ENCODE results near the gene LRPPRC.

GRCh38 chr2:43855292-43855691 lies 140.5 kb downstream of the LRPPRC start:
- TF ChIP-seq ZNF462 (CRISPR knock-in tag; IDR thresholded peaks at IDR 0.05) (no peak), POLR2AphosphoS5 (IDR thresholded peaks at IDR 0.05; ENCODE audit: low read depth) (no peak), ZNF114 (CRISPR knock-in tag; IDR thresholded peaks at IDR 0.05) (no peak), EZH2 (IDR thresholded peaks at IDR 0.05; ENCODE audit: low read depth, unreplicated experiment) (no peak), NANOG (IDR thresholded peaks at IDR 0.05; ENCODE audit: borderline replicate concordance) (no peak), JUNB (IDR thresholded peaks at IDR 0.05; ENCODE audit: unreplicated experiment) (no peak), EZH2phosphoT487 (IDR thresholded peaks at IDR 0.05; ENCODE audit: unreplicated experiment) (no peak)
- TF ChIP-seq, protein P1, sequence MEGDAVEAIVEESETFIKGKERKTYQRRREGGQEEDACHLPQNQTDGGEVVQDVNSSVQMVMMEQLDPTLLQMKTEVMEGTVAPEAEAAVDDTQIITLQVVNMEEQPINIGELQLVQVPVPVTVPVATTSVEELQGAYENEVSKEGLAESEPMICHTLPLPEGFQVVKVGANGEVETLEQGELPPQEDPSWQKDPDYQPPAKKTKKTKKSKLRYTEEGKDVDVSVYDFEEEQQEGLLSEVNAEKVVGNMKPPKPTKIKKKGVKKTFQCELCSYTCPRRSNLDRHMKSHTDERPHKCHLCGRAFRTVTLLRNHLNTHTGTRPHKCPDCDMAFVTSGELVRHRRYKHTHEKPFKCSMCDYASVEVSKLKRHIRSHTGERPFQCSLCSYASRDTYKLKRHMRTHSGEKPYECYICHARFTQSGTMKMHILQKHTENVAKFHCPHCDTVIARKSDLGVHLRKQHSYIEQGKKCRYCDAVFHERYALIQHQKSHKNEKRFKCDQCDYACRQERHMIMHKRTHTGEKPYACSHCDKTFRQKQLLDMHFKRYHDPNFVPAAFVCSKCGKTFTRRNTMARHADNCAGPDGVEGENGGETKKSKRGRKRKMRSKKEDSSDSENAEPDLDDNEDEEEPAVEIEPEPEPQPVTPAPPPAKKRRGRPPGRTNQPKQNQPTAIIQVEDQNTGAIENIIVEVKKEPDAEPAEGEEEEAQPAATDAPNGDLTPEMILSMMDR (conservative IDR thresholded peaks at IDR 0.05; ENCODE audit: low read depth in 2 of 2) = no peak
- TF ChIP-seq, protein P2, sequence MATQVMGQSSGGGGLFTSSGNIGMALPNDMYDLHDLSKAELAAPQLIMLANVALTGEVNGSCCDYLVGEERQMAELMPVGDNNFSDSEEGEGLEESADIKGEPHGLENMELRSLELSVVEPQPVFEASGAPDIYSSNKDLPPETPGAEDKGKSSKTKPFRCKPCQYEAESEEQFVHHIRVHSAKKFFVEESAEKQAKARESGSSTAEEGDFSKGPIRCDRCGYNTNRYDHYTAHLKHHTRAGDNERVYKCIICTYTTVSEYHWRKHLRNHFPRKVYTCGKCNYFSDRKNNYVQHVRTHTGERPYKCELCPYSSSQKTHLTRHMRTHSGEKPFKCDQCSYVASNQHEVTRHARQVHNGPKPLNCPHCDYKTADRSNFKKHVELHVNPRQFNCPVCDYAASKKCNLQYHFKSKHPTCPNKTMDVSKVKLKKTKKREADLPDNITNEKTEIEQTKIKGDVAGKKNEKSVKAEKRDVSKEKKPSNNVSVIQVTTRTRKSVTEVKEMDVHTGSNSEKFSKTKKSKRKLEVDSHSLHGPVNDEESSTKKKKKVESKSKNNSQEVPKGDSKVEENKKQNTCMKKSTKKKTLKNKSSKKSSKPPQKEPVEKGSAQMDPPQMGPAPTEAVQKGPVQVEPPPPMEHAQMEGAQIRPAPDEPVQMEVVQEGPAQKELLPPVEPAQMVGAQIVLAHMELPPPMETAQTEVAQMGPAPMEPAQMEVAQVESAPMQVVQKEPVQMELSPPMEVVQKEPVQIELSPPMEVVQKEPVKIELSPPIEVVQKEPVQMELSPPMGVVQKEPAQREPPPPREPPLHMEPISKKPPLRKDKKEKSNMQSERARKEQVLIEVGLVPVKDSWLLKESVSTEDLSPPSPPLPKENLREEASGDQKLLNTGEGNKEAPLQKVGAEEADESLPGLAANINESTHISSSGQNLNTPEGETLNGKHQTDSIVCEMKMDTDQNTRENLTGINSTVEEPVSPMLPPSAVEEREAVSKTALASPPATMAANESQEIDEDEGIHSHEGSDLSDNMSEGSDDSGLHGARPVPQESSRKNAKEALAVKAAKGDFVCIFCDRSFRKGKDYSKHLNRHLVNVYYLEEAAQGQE (IDR thresholded peaks at IDR 0.05; ENCODE audit: unreplicated experiment) = no peak
